Measurements from ENCODE around the gene OPN5. TPM values are rescaled to one million over a fixed set of nuclear protein-coding genes. Genes with fewer than 3 reads are reported as not detected.

The OPN5 gene, protein sequence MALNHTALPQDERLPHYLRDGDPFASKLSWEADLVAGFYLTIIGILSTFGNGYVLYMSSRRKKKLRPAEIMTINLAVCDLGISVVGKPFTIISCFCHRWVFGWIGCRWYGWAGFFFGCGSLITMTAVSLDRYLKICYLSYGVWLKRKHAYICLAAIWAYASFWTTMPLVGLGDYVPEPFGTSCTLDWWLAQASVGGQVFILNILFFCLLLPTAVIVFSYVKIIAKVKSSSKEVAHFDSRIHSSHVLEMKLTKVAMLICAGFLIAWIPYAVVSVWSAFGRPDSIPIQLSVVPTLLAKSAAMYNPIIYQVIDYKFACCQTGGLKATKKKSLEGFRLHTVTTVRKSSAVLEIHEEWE
- 1.6 and 2.9 TPM in 2 replicates for polyA plus RNA-seq

DNA sequence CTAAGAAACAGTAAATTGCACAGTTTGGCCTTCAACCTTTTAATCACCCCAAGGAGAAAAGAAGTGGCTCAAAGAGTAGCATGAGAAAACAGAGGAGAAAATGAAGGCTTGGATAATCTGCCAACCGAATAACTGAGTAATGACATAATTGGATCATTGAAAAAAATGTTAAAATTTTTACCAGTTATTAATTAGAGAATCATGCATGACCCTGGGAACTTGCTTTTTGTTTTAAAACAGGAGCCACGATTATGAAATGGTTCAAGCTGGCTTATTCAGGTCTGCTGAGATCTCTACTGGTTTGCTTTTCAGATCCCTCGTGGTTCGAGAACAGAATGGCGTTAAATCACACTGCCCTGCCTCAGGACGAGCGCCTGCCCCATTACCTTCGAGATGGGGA lies at the start of gene OPN5:
Gene OPN5, plus strand, starts transcription at position 301 of the 400 bp plus-strand sequence. Its CDS starts 35 bp downstream, at position 336.

Other genes starting within 250 kb of the OPN5 start
- gene ADGRF4, start 83.5 kb upstream of the OPN5 start, polyA plus RNA-seq, result not detected in 2 replicates